Lower leg skin (tissue), 3 donors: ENCODE results near the gene PARD6B.

Experiments
- POLR2A ChIP-seq, 2 donors: fragments of 450-650 bp; IDR thresholded peaks; one replicate each; pipeline ENCODE4 v1.6.1; 2016 to 2017; ENCODE audit warnings: antibody characterized with exemption in 2 of 2, mild to moderate bottlenecking in 1 of 2, moderate library complexity in 1 of 2
- TF ChIP-seq, protein P1 (sequence below), 3 donors: fragments of 450-650 bp; IDR thresholded peaks; one replicate each; pipeline ENCODE4 v1.5.1; 2016; ENCODE audit warnings: antibody characterized with exemption in 3 of 3, mild to moderate bottlenecking in 3 of 3, moderate library complexity in 2 of 3

DNA sequence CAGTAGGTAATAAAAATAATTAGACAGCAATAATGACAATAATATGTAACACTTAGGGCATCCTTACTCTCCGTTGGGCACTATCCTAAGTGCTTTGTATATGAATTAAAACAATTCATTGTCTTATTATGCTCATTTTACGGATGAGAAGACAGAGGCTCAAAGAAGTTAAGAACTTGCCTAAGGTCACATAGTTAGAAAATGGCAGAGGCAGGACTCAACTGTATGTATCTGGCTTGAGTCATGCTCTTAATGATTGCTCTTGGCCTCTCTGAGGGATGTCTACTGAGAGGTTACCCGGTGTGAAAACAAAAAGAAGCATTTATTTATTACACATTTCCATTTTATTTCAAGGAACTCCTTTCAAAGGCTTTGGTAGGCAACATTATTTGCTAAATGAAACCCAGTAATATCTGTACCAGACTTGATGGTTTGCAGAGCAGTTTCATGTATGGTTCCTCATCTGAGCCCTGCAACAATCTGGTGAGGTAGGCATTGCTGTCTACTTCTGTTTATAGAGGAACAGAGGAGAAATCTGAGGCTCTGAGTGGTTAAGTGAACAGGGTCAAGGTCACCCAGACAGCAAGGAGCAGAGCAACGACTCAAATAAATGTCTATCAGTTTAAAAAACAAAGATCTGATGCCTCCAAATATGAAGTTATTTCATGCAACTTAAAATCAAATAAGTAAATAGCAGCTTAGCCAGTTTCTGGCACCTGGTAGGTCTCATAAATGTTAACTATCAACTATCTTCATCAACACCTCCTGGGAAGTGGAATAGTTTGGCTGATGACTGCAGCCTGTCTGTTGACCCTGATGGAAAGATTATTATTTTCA, 4.2 kb upstream of the PARD6B start:
- TF ChIP-seq, protein P1, sequence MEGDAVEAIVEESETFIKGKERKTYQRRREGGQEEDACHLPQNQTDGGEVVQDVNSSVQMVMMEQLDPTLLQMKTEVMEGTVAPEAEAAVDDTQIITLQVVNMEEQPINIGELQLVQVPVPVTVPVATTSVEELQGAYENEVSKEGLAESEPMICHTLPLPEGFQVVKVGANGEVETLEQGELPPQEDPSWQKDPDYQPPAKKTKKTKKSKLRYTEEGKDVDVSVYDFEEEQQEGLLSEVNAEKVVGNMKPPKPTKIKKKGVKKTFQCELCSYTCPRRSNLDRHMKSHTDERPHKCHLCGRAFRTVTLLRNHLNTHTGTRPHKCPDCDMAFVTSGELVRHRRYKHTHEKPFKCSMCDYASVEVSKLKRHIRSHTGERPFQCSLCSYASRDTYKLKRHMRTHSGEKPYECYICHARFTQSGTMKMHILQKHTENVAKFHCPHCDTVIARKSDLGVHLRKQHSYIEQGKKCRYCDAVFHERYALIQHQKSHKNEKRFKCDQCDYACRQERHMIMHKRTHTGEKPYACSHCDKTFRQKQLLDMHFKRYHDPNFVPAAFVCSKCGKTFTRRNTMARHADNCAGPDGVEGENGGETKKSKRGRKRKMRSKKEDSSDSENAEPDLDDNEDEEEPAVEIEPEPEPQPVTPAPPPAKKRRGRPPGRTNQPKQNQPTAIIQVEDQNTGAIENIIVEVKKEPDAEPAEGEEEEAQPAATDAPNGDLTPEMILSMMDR (IDR thresholded peaks at IDR 0.05), result no peak
- TF ChIP-seq POLR2A (IDR thresholded peaks at IDR 0.05), result no peak
